Panc1 (cell line): ENCODE results near the gene MLPH.

Experiments
- CTCF ChIP-seq: fragments of 450-650 bp; IDR thresholded peaks from 2 replicates; pipeline ENCODE4 v1.5.1; 2017; ENCODE audit warnings: mild to moderate bottlenecking
- REST ChIP-seq, 2 experiments: IDR thresholded peaks; 2 replicates each; pipeline ENCODE4 v1.6.1; 2011 to 2012; ENCODE audit warnings: low read depth in 2 of 2, control low read depth in 1 of 2, low read length in 1 of 2, mild to moderate bottlenecking in 1 of 2, moderate library complexity in 1 of 2; ENCODE audit not compliant: insufficient read depth in 1 of 2

GRCh38 chr2:237501892-237502513 is 15.0 kb downstream of the MLPH start:
- TF ChIP-seq CTCF (no peak), REST (IDR thresholded peaks at IDR 0.05; ENCODE audit: insufficient read depth in 1 of 2, low read depth in 2 of 2, low read length in 1 of 2) (no peak)
